GM18861 (cell line): ENCODE measurements around the gene ARL8A.

ENCODE experiments used
- ATAC-seq: cut with Tn5 transposase; IDR thresholded peaks from one replicate; pipeline ENCODE4 v1.9.1; 2021; ENCODE audit not compliant: unreplicated experiment

Gene ARL8A

DNA sequence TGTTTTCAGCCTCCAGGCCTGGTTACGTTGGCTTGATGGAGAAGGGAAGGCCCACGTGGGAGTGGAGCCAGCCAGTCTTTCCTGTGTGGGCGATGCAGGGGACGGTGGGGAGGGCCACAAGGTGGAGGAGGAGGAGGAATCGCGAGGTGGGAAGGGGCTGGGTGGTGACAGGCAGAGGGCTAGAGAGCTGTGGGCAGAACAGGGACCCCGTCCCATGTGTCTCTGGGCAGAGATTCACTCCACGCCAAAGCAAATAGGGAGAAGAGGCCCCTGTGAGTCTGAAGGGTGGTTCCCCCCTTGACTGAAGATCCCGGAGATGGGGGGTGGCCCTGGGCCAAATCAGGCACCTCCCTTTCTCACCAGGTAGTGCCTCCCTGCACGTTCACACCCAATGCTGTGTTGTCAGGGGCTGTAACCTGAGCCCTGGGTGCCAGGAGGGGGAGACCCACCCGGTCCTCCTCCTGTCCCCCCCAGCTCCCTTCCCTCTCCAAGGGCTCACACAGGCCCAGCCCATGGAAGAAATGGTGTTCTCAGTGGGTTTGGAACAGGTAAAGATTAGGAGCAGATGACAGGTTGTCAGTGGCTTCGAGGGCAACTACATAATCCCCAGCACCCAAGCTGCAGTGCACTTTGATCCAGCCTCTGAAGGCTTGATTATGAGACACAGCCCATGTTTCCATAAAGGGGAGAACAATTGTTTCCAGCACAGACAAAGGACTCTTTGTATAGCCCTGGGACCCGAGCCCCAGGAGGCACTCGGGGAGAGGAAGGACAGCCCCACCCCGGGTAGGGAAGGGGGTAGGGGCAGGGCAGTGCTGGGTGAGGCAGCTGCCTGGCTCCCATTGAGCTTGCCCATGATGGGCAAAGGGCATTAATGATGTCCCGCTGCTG, 59.5 kb downstream of the ARL8A start:
- no peak for ATAC-seq
